ENCODE results near the gene MAPK13.

DNA sequence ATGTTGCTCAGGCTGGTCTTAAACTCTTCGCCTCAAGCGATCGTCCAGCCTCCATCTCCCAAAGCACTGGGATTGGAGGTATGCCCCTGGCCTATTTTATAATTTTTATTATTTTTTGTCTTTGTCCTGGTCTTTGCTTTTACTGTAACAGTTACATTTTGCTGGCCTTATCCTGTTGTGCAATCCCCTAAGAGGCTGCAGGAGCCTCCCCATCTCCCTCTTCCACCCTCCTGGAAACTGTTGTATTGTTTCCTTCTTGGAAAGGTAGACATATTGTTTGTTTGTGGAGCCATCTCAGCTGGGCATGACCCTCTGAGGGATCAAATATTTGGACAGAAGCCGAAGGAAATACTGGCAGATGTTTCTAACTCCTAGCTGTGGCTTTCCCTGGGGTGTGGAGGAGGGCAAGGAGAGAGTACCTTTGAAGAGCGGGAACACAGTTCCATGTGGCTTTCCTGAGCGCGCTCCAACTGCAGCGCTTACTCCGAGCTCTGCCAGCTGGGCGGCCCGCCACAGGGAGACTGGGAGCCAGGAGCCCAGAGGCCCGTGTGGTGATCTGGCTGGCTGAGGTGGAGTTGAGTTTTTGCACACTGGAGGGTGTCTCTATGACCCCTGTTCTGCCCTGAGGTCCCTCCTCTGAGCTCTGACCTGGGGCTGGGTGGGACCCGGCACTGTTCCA is 4.9 kb downstream of the MAPK13 start:
- TF ChIP-seq POLR2AphosphoS5 (IDR thresholded peaks at IDR 0.05) (no peak), EZH2 (IDR thresholded peaks at IDR 0.05; ENCODE audit: borderline replicate concordance, insufficient read depth, low read length, poor library complexity, severe bottlenecking) (no peak), EP300 (conservative IDR thresholded peaks at IDR 0.05; ENCODE audit: poor library complexity, severe bottlenecking) (no peak)
- TF ChIP-seq, protein P1, sequence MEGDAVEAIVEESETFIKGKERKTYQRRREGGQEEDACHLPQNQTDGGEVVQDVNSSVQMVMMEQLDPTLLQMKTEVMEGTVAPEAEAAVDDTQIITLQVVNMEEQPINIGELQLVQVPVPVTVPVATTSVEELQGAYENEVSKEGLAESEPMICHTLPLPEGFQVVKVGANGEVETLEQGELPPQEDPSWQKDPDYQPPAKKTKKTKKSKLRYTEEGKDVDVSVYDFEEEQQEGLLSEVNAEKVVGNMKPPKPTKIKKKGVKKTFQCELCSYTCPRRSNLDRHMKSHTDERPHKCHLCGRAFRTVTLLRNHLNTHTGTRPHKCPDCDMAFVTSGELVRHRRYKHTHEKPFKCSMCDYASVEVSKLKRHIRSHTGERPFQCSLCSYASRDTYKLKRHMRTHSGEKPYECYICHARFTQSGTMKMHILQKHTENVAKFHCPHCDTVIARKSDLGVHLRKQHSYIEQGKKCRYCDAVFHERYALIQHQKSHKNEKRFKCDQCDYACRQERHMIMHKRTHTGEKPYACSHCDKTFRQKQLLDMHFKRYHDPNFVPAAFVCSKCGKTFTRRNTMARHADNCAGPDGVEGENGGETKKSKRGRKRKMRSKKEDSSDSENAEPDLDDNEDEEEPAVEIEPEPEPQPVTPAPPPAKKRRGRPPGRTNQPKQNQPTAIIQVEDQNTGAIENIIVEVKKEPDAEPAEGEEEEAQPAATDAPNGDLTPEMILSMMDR (IDR thresholded peaks at IDR 0.05; ENCODE audit: poor library complexity, severe bottlenecking) = no peak
